H1 (cell line): ENCODE measurements around the gene PHACTR2. TPM values are rescaled to one million over a fixed set of nuclear protein-coding genes. Genes with fewer than 3 reads are reported as not detected.

ENCODE experiments used
- BACH1 ChIP-seq: IDR thresholded peaks from 2 replicates; pipeline ENCODE4 v1.6.1; 2012; ENCODE audit warnings: low read length, improper control_type of control experiment
- KDM1A ChIP-seq: fragments of 200-600, 300-600 bp; sonication (generic); IDR thresholded peaks from 2 replicates; pipeline ENCODE4 v1.7.1; 2016; ENCODE audit warnings: mild to moderate bottlenecking, low read length, borderline replicate concordance
- PHF8 ChIP-seq: fragments of 200-600 bp; sonication (generic); conservative IDR thresholded peaks from 2 replicates; pipeline ENCODE4 v1.7.1; 2012; ENCODE audit warnings: low read depth, mild to moderate bottlenecking, inconsistent platforms, low read length, moderate library complexity
- SP1 ChIP-seq: IDR thresholded peaks from 2 replicates; pipeline ENCODE4 v1.6.1; 2011; ENCODE audit warnings: low read depth, low read length
- TBP ChIP-seq: IDR thresholded peaks from 2 replicates; pipeline ENCODE4 v1.6.1; 2011; ENCODE audit warnings: low read depth, low read length, improper control_type of control experiment
- polyA plus RNA-seq, 7 experiments: library from polyadenylated mRNA; depleted of rRNA in 3 of 7; stranded (reverse) in 5 of 7; unstranded in 2 of 7; fragments of >200 nt in 5 of 7; fragments of 200-250 nt in 2 of 7; gene quantifications; 1 replicate in 5 of 7; 2 replicates in 1 of 7; 4 replicates in 1 of 7; pipeline versions ENCODE4 v1.2.1 to v1.2.3, GENCODE V29; 2011 to 2013; ENCODE audit warnings: missing spikeins in 2 of 7, mixed read lengths in 2 of 7
- total RNA-seq: library from RNA; stranded (reverse); fragmentation: NEBNext Ultra II Directional; extraction: Animal tissue kit (Norgen Biotek cat#: 25700); gene quantifications from 2 replicates; pipeline ENCODE4 v1.2.1, GENCODE V29; 2021

PHACTR2 gene
- total and polyA plus RNA-seq, 2 of the 8 experiments (the other 6 are each of a cell fraction or from before 2014, with no cell fraction given), result 16.9 to 131 TPM

GRCh38 chr6:143687591-143687990 is 9.8 kb downstream of the PHACTR2 start (continued):
- TF ChIP-seq KDM1A (no peak), PHF8 (no peak), BACH1 (no peak), TBP (no peak), SP1 (no peak)
